C4-2B (cell line): Measurements from ENCODE around the gene MYO1D.

ENCODE experiments used
- ZFX ChIP-seq: fragments of 450-650 bp; IDR thresholded peaks from 2 replicates; pipeline ENCODE4 v1.6.1; 2017
- TF ChIP-seq, protein P1 (sequence below): fragments of 450-650 bp; conservative IDR thresholded peaks from 2 replicates; pipeline ENCODE4 v1.5.1; 2017; ENCODE audit warnings: mild to moderate bottlenecking

GRCh38 chr17:32628271-32629044 lies 248.5 kb downstream of the MYO1D start:
- TF ChIP-seq, protein P1, sequence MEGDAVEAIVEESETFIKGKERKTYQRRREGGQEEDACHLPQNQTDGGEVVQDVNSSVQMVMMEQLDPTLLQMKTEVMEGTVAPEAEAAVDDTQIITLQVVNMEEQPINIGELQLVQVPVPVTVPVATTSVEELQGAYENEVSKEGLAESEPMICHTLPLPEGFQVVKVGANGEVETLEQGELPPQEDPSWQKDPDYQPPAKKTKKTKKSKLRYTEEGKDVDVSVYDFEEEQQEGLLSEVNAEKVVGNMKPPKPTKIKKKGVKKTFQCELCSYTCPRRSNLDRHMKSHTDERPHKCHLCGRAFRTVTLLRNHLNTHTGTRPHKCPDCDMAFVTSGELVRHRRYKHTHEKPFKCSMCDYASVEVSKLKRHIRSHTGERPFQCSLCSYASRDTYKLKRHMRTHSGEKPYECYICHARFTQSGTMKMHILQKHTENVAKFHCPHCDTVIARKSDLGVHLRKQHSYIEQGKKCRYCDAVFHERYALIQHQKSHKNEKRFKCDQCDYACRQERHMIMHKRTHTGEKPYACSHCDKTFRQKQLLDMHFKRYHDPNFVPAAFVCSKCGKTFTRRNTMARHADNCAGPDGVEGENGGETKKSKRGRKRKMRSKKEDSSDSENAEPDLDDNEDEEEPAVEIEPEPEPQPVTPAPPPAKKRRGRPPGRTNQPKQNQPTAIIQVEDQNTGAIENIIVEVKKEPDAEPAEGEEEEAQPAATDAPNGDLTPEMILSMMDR, result no peak
- no peak for TF ChIP-seq ZFX
